ENCODE data around the gene SRBD1.

Gene SRBD1

GRCh38 chr2:45588158-45588829, 22.8 kb downstream of the SRBD1 start:
- DNase-seq, result no peak

GRCh38 chr2:45586600-45586999, 24.5 kb downstream of the SRBD1 start:
- DNase-seq, result no peak

- no peak for DNase-seq
Measured at GRCh38 chr2:45585267-45585861, 25.7 kb downstream of the SRBD1 start.

- DNase-seq, result no peak
Measured at GRCh38 chr2:45583977-45584376, 27.1 kb downstream of the SRBD1 start.

GRCh38 chr2:45582522-45582921, 28.5 kb downstream of the SRBD1 start:
- DNase-seq, result no peak

- DNase-seq, result no peak
Measured at GRCh38 chr2:45578056-45578843, 32.8 kb downstream of the SRBD1 start.

GRCh38 chr2:45577441-45577840, 33.6 kb downstream of the SRBD1 start:
- DNase-seq, result no peak

GRCh38 chr2:45575881-45576280, 35.2 kb downstream of the SRBD1 start:
- no peak for DNase-seq

- DNase-seq, result no peak
Measured at GRCh38 chr2:45572979-45573378, 38.1 kb downstream of the SRBD1 start.

GRCh38 chr2:45571940-45572339, 39.1 kb downstream of the SRBD1 start:
- no peak for DNase-seq

- DNase-seq, result no peak
Measured at GRCh38 chr2:45570671-45571334, 40.3 kb downstream of the SRBD1 start.

- no peak for DNase-seq
Measured at GRCh38 chr2:45568935-45569334, 42.1 kb downstream of the SRBD1 start.

- DNase-seq, result no peak
Measured at GRCh38 chr2:45567974-45568789, 42.9 kb downstream of the SRBD1 start.

- no peak for DNase-seq
Measured at GRCh38 chr2:45567288-45567963, 43.6 kb downstream of the SRBD1 start.

GRCh38 chr2:45559436-45559835, 51.6 kb downstream of the SRBD1 start:
- DNase-seq, result no peak

- no peak for DNase-seq
Measured at GRCh38 chr2:45554742-45555140, 56.3 kb downstream of the SRBD1 start.

- no peak for DNase-seq
Measured at GRCh38 chr2:45554073-45554741, 56.9 kb downstream of the SRBD1 start.

GRCh38 chr2:45551862-45552261, 59.2 kb downstream of the SRBD1 start:
- no peak for DNase-seq

- DNase-seq, result no peak
Measured at GRCh38 chr2:45545943-45546342, 65.1 kb downstream of the SRBD1 start.

GRCh38 chr2:45543257-45543656, 67.8 kb downstream of the SRBD1 start:
- no peak for DNase-seq

- no peak for DNase-seq
Measured at GRCh38 chr2:45542013-45542412, 69.1 kb downstream of the SRBD1 start.

- DNase-seq, result no peak
Measured at GRCh38 chr2:45541450-45541849, 69.6 kb downstream of the SRBD1 start.
